Iris pigment epithelial cell (primary cell): ENCODE data around the gene TBC1D32.
"Not testable (repeated sequence)": the region's sequence is repeated elsewhere in the genome, so short reads cannot be mapped to it uniquely, and the experiment has no call there.

Source experiments
- DNase-seq: peaks from one replicate; pipeline ENCODE4 v3.0.0-alpha.2; 2011; ENCODE audit warnings: low read depth

Gene TBC1D32

DNA sequence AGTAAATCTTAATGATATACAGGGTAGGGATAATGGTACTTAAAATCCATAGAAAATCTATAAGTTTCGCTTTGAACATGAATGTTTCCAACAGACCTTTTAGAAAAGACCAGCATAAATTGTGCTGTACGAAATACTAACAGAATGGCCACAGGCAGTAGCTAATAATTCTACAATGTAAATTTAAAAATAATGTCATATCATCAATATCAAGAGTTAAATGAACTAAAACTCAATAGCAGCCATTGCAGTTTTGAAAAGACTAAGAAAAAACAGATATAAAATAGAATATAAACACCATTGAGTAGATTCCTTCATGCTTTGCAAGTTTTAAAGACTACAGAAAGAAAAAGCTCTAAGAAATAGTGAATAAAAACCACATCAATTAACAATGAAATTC is 14.7 kb downstream of the TBC1D32 start:
- no peak for DNase-seq

DNA sequence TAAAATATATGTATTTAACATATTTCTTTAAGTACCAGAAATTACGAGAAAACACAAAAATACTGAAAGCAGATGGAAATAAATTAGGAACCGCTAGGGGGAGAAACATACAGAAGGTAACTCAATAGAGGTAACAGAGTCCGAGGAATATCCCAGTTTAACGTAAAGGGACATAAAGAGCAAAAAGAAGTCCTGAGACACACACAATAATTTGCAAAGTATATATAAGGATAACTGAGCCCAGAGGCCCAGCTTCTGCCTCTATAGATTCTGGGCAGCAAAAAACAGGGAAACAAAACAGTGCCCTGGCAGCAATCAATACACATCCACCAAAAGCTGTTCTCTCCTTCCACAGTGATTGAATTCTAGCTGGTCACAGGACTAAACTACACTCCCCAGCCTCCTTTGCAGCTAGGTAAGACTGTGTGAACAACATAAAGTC is 15.1 kb downstream of the TBC1D32 start:
- peak; percentile 33 for DNase-seq

DNA sequence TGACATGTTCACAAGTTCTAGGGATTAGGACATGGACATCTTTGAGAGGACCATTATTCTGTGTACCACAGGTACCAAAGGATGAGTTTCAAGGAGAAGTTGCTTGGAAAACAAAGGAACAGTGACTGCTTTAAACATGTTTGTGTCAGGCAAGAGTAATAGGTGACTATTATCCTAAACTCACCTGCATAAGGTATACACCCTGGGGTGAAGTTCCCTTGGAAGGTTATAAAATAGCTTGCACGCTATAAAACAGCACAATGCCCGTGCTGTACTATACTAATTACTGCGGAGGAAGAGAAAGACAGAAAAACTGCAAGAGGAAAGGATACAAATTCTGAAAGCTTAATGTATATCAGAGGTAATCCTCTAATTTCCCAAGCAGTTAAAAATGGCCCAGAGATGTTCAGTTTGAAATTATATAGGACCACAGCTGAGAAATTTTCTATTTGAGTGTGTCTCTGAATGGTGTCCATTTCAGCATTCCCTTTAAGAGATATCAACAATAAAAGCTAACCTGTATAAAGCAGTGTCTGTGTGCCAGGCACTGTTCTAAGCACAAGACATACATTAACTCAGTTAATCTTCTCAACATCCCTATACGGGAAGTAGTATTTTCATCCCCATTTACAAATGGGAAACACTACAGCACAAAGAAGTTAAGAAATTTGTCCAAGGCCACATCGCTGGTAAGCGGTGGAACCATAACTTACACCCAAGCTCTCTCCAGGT is 19.7 kb downstream of the TBC1D32 start:
- DNase-seq, result no peak

DNA sequence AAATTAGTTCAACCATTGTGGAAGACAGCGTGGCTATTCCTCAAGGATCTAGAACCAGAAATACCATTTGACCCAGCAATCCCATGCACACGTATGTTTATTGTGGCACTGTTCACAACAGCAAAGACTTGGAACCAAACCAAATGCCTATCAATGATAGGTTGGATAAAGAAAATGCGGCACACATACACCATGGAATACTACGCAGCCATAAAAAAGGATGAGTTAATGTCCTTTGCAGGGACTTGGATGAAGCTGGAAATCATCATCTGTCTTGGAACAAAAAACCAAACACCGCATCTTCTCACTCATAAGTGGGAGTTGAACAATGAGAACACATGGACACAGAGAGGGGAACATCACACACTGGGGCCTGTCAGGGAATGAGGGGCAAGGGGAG is 22.5 kb downstream of the TBC1D32 start:
- not testable (repeated sequence) for DNase-seq

DNA sequence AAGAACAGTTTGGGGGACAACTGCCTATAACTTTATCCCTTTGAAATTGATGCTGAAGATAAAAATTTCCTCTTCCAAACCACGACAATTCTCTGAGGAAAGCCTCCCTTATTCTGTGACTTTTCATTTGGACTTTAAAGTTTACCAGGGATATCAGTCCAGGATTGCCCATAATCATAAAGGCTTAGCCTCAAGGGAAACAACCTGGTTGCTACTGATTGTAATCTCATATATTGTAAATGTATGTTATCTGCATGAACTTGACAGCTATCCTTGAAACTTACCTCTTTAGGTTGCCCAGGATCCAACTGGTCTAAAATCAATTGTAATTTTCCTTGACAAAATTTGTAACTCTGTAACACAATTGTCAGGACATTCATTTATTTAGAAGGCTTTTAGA is 23.8 kb downstream of the TBC1D32 start:
- DNase-seq, result no peak

DNA sequence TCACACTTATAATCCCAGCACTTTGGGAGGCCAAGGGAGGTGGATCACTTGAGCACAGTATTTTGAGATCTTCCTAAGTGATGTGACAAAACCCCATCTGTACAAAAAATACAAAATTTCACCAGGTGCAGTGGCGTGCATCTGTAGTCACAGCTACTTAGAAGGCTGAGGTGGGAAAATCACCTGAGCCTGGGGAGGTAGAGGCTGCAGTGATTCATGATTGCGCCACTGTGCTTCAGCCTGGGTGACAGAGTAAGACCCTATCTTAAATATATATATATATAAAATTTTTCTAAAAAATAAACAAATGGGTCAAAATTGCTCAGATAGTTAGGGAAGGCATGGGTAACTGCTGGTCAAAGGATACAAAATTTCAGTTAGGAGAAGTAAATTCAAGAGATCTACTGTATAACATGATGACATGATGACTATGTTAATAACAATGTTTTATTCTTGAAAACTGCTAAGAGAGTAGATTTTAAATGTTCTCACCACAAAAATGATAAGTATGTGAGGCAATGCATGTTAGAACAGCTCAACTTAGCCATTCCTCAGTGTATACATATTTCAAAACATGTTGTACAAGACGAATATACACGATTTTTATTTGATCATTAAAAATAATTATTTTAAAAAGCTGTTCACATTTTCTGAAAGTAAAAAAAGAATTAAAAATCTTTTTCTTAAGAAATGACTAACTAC is 24.4 kb downstream of the TBC1D32 start:
- peak; percentile 87 for DNase-seq

DNA sequence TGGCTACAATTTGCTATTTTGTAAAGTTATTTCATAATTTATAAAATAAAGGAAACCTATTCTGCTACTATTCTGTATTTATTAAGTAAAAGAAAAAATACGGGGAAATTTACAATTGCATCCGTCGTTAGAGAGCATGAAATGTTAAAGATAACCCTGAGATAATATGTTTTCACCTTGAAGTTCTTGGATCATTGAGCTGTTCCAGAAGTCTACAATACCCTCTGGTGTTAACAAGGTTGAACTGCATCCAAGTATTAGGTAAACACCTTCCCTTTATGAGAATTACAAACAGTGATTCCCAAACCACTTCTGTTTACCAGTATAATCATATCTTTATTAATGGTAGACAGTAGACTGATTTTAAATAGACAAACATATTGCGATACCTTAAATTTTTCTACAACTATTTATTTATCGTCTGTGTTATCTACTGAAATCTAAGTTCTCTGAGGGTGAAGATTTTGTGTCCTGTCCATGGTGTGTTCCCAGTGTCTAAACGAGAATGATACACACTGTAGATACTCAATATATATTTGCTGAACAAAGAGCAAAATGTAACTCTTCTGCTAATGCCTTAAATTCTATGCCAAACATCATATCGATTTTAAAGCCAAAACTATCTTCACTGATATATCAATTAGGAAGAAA is 28.2 kb downstream of the TBC1D32 start:
- peak; percentile 50 for DNase-seq

DNA sequence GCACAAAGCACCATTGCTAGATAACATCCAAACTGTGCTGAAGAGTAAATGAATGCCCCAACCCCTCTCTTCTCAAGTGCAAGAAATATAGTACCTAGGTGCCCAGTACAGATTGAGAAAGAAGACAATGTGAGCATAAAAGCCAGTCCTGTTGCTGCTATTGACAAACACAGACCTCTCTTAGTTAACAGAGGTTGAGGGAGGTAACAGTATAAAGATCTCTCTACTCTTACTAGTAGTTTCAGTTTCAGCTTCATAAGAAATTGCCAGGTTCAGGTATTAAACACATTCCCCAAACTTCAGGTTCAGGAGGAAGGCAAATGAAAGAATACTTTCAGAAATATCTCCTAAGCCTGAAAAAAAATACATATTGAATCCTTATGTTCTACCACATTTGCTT is 31.4 kb downstream of the TBC1D32 start:
- DNase-seq, result no peak

DNA sequence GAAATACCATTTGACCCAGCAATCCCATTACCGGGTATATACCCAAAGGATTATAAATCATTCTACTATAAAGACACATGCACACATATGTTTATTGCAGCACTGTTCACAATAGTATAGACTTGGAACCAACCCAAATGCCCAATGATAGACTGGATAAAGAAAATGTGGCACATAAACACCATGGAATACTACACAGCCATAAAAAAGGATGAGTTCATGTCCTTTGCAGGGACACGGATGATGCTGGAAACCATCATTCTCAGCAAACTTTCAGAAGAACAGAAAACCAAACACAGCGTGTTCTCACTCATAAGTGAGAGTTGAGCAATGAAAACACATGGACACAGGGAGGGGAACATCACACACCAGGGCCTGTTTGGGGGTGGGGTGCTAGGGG is 33.1 kb downstream of the TBC1D32 start:
- DNase-seq, result not testable (repeated sequence)

DNA sequence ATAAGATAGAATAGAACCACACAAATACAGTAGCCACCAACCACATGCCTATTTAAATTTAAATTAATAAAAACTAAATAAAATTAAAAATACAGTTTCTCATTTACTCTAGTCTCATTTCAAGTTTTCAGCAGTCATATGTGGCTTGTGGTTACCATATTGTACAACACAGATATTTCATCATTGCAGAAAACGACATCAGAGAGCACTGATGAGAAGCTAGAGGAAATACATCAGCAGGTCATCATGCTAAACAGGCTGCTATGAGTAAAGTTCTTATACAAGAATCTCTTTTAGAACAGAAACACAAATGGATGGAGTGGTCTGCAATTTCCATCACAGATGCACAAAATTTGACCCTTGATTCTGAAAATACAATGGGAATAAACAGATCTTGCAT is 36.6 kb downstream of the TBC1D32 start:
- peak; percentile 70 for DNase-seq

DNA sequence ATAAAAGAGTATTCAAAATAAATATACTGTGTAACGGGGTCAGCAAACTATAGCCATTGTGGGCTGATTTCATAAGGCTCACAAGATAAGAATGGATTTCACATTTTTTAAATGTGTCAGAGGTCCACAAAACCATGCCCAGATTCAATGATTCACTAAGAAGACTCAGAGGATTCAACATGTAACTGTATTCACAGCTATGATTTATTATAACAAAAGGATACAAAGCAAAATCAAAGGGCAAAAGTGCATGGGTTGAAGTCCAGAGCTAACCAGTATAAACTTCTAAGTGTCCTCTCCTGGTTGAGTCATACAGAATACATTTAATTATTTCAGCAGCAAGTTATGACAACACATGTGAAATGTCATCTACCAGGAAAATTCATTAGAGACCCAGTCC is 49.2 kb downstream of the TBC1D32 start:
- DNase-seq, result peak; percentile 92

DNA sequence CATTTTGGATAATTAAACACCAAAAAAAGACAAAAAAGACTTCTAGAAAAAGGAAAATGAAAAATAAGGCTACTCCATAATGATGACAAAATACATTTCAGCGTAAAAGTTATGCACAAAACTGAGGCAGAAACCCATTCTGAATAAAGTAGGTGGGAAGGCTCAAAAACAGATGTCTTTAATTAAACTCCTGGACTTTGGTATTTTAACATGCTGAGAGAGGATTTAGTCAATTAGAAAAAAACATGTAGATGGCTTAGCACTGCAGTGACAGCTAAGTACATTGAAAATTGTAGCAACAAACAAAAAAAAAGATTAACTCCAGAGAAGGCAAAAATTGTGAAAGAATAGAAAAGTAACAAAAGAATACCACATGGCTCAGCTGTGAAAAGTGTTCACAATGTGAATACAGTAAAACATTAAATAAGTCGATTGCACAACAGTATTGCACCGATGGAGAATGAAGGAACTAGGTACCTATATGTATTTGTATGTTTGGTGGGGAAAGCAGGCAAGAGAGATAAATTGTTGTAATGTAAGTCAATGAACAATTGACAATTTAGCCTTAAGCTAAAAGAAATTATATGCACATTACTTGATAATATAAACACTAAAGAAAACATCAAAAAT is 59.5 kb downstream of the TBC1D32 start:
- no peak for DNase-seq

DNA sequence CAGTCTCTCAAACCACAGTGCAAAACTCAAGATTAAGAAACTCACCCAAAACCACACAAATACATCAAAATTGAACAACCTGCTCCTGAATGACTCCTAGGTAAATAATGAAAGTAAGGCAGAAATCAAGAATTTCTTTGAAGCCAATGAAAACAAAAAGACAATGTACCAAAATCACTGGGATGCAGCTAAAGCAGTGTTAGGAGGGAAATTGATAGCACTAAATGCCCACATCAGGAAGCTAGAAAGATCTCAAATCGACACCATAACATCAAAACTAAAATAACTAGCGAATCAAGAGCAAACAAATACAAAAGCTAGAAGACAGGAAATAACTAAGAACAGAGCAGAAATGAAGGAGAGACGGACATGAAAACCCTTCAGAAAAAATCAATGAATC is 70.5 kb downstream of the TBC1D32 start:
- no peak for DNase-seq

DNA sequence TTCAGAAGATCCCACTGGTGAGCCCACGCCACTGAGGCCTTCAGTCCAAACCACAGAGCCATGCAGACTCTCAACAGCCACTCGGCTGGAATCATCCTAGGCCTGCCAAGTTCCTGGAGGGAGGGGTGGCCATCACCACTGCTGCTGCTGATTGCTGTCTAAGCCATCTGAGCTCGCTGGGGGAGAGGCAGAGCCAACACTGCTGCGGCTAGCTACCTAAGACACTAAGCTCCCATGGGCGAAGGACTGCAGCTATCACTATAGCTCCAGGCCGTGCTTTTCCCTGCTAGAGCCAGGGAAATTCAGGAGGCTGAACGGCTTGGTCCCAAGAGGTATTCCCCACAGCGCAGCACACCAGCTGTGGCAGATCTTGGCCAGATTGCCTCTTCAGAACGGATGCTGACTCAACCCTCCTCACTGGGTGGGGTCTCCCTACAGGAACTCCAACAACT is 73.6 kb downstream of the TBC1D32 start:
- peak; percentile 34 for DNase-seq

DNA sequence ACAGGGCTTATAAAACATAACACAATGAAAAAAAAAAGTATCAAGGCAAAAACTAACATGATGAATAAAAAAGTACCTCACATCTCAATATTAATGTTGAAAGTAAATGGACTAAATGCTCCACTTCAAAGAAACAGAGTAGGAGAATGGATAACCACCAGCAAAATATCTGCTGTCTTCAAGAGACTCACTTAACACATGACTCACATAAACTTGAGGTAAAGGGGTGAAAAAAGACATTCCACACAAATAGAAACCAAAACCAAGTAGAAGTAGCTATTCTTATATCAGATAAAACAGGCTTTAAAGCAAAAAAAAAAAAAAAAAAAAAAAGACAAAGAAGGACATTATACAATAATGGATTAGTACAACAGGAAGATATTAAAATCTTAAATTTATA is 86.9 kb downstream of the TBC1D32 start:
- DNase-seq, result peak; percentile 86

DNA sequence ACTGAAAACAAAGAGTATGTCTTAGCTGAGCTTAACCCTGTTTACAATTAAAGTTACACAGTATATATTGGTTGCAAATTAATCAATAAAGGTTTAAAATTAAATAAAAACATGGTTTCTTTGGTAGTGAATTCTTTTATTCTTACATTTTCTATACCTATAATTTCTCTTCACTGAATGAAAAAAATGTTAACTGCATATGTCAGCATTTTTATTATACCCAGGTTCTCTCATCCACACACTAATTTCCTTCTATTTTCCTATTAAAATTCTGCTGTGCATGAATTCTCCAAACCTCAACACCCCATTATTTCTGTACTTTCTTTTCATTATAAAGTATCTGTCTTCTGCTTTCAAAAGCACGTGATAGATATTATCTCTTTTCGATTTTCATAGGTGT is 91.9 kb downstream of the TBC1D32 start:
- no peak for DNase-seq

DNA sequence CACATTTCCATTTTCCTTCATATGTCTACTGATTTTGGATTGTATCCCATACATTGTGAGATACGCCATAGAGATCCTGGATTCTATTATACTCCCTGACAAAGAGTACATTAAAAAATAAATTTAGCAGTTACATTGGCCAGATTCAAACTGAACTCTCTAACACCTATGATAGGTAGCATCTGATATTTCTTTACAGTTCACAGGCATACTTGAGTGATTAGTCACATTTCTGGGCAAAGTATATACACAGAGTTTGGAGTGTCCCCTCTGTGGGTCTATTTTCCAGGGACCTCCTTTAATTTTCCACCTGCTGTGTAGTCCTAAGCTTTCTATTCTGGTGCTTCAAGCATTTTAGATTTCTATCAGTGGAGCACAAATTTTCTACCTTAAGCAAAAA is 96.4 kb downstream of the TBC1D32 start:
- DNase-seq, result peak; percentile 3

DNA sequence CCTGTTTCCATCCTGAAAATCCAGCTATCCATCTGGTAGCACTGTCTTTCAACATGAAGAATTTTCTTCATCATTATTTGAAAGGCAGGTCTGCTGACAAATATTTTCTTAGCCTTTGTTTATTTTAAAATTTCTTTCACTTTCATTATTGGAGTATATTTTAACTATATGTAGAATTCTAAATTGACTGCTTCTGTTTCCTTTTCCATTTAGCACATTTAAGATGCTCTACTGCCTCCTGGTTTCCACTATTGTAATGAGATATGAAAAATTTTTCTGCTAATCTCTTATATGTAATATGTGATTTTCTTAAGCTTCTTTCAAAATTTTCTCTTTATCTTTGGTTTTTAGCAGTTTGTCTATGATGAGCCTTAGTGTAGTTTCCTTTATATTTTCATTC is 97.3 kb downstream of the TBC1D32 start:
- DNase-seq, result peak; percentile 11

DNA sequence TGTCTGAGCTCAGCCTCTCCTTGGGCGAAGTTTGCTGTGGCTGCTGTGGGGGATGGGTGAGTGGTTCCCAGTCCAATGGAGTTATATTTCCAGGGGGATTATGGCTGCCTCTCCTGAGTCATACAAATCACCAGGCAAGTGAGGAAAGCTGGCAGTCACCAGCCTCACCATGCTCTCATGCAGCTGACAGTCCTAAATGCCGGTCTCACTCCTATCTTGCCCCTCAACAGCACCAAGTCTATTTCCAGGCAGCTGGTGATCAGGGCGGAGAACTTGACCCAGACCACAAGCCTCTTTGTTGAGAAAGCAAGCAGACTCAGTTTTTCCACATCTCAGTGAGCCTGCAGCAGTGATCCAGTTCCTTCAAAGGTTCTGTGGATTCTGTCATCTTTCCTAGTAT is 98.9 kb downstream of the TBC1D32 start:
- DNase-seq, result no peak

DNA sequence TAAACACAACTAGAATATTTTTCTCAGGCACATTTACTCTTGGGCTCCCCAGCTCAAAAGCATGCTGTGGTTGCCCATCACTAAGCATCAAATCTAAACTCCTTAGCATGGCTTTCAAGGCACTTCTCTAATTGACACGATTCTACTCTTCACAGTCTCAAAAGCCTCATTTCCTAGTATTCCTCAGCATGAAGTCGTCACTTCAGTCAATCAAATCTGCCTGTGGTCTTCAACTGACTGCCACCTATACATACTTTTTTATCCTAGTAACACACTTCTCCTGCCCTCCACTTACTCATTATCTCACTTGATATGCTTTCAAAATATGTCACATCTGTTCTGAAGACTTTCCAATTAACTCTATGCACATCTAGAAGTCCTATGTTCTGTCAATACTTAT is 110.3 kb downstream of the TBC1D32 start:
- no peak for DNase-seq

DNA sequence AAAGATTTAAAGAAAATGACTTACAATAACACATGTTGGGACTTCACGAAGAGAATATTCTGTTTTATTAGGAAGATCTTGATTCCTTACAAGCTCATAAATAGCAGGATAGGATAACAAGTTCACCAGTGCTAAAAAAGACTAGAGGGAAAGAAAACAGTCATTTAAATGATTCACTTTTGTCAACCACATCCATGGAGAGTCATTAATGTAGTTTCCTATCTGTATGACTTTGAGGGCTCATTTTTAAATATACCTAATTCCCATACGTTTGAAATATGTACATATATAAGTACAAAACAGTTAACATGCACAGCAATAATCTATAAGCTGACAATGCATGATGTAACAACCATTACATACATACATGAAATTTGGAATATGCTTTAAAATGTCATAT is 111.1 kb downstream of the TBC1D32 start:
- no peak for DNase-seq

DNA sequence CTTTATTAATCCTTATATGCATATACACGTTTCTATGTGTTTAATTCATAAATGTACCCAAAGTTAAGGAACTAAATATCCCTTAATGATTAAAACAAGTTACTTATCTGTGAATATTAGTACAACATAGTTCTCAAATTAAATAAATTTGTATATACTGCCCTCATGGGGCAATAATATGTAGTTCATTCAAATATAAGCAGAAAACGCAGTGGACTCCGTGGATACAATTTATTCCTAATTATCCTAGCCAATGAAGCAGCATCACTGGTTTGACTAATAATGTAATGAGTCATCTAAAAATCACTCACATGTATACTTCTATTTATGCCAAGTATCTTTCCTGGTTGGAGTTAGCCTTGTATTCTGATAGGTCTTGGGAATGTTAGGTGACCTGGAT is 111.6 kb downstream of the TBC1D32 start:
- peak; percentile 65 for DNase-seq

DNA sequence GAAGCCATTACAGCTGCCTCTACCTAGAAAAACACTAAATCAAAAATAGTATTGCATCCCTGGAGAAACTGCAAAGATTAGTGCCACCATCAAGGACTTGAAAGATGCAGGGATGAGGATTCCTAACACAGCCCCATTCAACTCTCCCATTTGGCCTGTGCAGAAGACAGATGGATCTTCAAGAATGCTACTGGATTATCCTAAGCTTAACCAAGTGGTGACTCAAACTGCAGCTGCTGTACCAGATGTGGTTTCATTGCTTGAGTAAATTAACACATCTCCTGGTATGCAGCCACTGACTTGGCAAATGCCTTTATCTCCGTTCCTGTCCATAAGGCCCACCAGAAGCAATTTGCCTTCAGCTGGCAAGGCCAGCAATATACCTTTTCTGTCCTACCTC is 117.4 kb downstream of the TBC1D32 start:
- peak; percentile 71 for DNase-seq
